Skeletal muscle cell (primary cell): Measurements from ENCODE around the gene DUXA.
"Not testable (repeated sequence)": the region's sequence is repeated elsewhere in the genome, so short reads cannot be mapped to it uniquely, and the experiment has no call there.

ENCODE experiments used
- DNase-seq: peaks from one replicate; pipeline ENCODE4 v3.0.0-alpha.2; 2010; ENCODE audit warnings: low read depth
- H3K4me3 ChIP-seq: 2 replicates; pipeline ENCODE4 v1.5.1; 2011; ENCODE audit warnings: low read depth, mild to moderate bottlenecking, control low read depth, low read length, moderate library complexity

DUXA gene

DNA sequence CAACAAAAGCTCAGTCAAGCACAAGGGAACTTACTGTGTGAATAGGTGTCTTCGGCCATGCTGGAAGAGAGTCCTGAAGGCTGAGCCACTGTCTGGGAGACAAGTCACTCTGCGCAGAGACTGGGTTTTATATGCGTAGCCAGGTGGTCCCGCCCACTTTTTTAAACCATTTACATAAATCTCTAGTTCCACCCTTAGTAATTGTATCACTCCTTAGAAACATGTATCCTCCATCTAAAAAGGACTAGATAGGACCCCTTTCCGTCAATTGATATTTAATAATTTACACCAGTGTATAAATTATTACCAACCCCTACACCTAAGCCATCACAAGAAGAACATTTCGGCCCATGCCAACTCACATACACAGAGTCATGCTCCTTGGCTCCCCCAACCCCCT lies at the start of gene DUXA:
Gene DUXA (minus strand): TSS at position 101 of the 400 bp plus-strand sequence. CDS start 42 bp downstream, at position 59.
- DNase-seq = no peak
- H3K4me3 ChIP-seq = no peak within 1 kb of the TSS

DNA sequence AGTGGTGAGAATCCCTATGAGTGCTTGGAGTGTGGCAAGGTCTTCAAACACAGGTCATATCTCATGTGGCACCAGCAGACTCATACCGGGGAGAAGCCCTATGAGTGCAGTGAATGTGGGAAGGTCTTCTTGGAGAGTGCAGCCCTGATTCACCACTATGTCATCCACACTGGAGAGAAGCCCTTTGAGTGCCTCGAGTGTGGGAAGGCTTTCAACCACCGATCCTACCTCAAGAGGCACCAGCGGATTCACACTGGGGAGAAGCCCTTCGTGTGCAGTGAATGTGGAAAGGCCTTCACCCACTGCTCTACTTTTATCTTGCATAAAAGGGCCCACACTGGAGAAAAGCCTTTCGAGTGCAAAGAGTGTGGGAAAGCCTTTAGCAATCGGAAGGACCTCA lies 44.8 kb upstream of the DUXA start:
- no peak overlapping the region for H3K4me3 ChIP-seq
- DNase-seq = no peak

DNA sequence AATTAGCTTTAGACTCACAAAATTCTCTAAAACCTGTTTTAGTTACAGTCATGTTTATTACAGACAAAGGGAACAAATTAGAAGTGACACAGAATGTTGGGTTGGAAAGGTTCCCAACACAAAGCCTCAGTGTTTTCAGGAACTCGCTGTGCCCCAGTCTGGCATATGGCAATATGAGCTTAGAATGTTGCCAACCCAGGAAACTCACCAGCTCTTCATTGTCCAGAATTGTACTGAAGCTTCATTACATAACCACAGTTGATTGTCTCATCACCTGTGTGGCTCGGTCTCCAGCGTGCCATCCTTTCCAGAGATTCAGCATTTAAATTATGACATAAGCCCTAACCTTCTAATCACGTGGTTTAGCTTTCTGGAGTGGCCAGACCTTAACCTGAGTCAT lies 43.1 kb upstream of the DUXA start:
- no peak for DNase-seq
- no peak overlapping the region for H3K4me3 ChIP-seq

DNA sequence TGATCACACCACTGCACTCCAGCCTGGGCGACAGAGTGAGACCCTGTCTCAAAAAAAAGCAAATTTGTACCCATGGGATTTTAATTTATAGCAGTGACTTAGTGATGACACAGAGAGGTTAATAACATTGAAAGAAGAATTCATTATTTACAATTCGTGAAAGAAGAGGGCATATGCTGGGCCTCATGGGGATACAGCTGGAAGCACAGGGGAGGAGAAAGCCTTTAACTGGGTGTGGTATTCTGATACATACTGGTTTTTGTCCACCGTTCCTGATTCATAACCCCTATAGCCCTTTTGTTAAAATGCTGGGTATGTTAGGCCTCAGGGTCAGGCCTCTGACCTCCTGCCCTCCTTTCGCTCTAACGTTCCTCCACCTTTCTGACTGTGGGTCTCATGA lies 34.9 kb upstream of the DUXA start:
- no peak for DNase-seq
- no peak overlapping the region for H3K4me3 ChIP-seq

DNA sequence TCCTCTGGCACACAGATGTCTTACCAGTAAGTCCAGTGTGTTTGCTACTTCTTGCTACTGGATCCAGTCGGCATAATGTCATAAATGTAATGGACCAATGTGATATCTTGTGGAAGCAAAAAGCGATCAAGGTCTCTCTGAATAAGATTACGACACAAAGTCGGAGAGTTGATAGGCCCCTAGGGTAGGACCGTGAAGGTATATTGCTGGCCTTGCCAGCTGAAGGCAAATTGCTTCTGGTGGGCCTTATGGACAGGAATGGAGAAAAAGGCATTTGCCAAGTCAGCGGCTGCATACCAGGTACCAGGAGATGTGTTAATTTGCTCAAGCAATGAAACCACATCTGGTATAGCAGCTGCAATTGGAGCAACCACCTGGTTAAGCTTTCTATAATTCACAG lies 30.6 kb upstream of the DUXA start:
- H3K4me3 ChIP-seq, DNase-seq: not testable (repeated sequence)

DNA sequence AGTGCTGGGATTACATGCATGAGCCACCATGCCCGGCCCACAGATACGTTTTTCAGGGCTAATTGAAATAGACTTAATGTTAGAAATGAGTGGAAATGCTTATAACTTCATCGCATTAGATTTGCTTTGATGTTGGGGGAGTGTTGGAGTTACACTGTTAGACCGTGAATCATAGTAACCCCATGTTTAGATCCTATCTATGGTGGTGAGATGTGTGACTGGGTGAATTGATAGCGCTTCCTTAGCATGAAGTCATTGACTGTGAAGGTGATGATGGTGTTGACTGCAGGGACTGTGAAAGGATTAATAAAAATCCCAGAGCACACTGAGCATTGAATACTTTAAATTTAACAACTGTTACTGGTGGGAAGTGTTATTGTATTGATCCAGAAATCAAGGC lies 25.7 kb upstream of the DUXA start:
- DNase-seq = no peak
- H3K4me3 ChIP-seq = peak overlapping the region; percentile 94

DNA sequence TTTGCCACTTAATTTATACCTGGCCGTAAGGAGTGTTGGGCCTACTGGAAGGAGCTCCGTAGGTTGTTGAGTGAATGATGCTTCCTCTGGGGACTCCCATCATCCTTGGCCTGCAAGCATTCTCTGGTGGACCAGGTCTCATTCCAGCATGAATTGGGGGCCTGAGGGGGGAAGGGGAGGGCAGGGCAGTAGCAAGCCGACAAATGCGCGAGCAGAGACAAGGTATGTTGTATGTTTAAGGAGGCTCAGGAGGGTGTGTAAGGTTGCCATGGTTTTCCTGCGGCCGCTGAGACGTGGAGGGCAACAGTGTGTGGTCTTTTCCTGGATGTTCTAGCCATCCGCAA lies 24.8 kb upstream of the DUXA start:
- DNase-seq = no peak
- peak overlapping the region; percentile 94 for H3K4me3 ChIP-seq

DNA sequence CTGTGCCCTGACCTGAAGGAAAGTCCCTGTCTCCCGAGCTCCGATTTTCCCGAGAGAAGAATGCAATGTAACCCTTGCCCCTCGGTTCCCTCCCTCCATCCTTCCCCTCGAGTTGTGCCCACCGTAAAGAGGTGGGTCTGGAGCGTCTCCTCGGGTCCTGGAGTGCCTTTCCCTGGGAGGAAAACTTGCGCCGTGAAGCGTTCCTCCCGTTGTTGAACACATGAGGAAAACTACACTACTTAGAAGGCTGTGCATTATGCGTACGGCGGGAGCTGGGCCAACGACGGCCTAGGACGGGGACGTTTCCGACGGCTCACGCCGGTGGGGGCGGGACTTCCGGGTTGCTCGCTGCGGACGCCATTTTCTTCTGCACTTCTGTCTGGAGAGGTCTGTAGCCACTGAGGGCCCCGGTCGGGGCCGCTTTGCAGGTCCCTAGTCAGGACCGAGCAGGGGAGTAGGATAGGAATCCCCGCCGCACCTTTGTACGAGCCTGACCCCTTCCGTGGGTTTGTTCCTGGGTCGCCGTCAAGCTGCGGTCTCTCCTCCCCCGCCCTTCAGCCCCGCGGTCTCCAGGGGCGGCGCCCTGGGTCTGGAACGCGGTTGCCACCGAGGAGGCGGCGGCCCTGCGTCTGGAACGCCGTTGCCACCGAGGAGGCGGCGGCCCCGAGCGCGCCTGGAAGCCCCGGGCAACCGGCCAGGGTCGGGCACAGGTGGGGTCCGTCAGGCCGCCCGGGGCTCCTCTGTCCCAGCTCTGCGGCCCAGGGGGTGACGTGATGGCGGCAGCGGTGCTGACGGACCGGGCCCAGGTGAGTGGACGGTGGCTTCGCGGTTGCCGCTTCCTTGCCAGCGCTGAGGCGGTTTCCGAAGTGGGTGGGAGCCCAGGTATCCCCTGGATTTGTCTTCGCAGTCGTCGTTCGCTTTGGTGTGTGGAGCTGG lies 24.1 kb upstream of the DUXA start, which contains the start of gene ZNF264:
Gene ZNF264 (plus strand): TSS at position 360 of the 936 bp plus-strand sequence. CDS start 414 bp downstream, at position 774.
- DNase-seq = peak; percentile 43
- peak within 1 kb of the TSS; percentile 94 for H3K4me3 ChIP-seq

DNA sequence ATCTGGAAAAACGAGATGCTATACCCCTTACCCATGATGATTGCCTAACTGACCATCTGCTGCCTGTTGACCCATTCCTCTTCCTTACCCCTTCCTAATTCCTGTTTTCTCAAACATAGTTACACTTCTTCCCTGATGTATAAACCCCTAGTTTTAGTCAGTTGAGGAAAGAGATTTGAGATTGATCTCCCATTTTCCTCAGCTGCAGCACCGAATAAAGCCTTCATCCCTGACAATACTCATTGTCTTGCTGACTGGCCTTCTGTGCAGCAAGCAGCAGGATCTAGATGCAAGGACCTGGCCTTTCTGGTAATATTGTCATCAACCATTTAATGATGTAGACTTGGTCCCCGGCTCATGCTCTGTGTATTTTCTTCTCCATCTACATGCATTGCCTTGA lies 23.0 kb upstream of the DUXA start:
- DNase-seq = no peak
- H3K4me3 ChIP-seq = no peak overlapping the region

DNA sequence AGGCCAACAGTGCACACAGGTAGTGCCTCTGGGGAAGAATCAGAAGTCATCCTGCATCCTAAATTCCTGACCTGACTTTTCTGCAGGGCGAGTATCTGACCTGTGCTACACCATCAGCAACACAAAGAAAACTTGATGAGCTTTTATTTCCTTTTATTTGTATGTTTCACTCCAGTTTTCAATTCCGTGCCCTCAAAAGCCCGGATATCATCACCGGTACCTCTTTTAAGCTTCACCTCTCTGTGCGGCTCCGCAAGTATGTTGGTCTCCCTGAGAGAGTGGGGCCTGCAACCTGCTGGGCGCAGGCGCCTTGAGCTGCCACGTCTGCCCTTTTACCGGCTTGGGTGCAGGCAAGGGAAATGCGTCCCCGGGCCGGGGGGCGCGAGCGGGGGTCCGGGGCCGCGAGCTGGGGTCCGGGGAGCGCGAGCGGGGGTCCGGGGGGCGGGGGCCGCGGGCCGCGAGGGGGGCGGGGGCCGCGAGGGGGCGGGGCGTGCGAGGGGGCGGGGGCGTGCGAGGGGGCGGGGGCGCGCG lies 4.3 kb upstream of the DUXA start:
- DNase-seq = no peak

DNA sequence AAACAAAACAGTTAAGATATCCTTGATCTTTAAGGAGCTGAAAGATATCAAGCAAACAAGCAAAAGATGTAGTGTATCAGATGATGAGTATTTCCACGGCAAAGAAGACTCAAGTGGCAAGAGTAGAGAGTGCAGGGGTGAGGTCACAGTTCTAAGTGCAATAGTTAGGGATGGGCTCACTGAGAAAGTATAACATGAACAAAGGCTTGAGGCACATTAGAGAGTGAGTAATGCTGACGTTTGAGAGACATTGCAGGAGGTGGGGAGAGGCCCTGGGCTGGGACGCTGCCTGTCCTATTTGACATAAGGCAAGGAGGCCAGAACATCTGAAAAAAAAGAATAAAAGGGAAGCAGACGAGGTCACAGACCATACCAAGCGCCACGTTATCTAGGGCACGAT lies 1.4 kb downstream of the DUXA start:
- no peak overlapping the region for H3K4me3 ChIP-seq
- no peak for DNase-seq

More for the DNA sequence above, 4.3 kb upstream of the DUXA start:
- H3K4me3 ChIP-seq = peak overlapping the region; percentile 37

DNA sequence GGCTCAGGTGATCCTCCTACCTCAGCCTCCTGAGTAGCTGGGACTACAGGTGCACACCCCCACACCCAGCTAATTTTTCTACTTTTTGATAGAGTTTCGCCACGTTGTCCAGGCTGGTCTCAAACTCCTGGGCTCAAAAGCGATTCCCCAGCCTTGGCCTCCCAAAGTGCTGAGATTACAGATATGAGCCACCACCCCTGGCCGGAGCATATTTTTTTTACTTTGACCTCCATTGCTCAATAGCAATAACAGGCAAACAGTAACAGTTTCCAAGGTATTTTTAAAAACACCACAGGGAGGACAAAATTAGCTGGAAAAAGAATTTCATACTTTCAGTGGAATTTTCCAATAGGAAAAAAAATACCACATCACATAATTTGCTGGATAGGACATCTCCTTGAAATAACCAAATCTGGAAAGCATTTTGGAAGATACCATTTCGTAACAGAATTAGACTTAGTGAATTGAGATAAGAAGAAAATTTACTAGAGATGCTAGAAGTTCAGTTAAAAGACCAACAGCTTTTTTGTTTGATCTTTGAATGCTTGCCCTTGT lies 5.2 kb downstream of the DUXA start:
- no peak for DNase-seq

DNA sequence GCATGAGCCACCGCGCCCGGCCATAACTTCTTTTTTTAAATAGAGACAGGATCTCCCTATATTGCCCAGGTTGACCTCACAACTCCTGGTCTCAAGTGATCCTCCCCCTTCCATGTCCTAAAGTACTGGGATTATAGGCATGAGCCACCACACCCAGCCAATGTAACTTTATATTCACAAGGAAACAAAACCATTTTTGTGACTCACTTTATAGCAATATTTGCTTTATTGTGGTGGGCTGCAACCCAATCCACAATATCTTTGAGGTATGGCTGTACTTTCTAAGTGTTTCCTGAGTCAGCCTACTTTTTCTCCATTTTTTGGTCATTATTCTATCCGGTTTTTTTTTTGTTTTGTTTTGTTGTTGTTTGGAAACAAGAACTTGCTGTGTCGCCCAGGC lies 14.4 kb downstream of the DUXA start:
- DNase-seq = no peak
- H3K4me3 ChIP-seq = no peak overlapping the region

More for the DNA sequence above, 5.2 kb downstream of the DUXA start:
- H3K4me3 ChIP-seq = no peak overlapping the region

DNA sequence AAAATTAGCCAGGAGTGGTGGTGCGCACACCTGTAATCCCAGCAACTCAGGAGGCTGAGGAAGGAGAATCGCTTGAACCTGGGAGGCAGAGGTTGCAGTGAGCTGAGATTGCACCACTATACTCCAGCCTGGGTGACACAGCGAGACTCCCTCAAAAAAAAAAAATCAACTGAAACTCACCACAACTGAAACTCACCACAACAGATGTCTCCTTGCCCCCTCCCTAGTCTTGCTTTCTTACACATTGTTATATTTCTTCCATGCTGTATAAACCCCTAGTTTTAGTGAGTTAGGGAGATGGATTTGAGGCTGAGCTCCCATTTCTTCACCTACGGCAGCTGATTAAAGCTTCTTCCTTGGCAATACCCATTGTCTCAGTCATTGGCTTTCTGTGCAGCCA lies 25.6 kb downstream of the DUXA start:
- no peak for DNase-seq
- no peak overlapping the region for H3K4me3 ChIP-seq

DNA sequence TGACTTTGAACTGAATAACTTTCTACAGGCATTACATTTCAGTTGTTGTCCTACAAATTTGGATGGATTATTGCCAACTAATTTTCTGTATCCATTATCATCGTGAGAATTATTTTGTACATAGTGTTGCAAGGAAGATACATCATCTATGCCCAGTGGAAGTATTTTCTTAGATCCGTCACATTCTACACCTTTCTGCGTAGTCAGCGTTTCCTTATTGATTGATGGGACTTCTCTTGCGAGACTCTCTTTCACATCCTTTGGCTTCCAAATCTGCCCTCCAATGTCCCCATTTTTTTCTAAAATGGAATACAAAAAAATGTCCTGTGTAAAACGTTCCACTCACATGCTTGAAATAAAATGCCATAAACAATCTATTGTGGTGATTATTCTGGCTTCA lies 31.5 kb downstream of the DUXA start:
- no peak overlapping the region for H3K4me3 ChIP-seq
- DNase-seq = no peak

DNA sequence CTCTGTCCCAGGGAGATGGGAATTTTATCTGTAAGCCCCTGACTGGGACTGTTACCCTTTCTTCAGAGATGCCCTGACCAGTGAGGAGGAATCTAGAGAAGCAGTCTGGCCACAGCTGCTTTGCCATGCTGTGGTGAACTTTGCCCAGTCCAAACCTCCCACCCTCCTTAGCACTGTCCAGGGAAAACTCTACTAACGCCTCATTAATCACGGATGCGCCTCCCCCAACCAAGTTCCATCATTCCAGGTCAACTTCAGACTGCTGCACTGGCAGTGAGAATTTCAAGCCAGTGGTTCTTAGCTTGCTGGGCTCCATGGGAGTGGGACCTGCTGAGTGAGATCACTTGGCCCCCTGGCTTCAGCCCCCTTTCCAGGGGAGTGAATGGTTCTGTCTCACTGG lies 39.9 kb downstream of the DUXA start:
- not testable (repeated sequence) for H3K4me3 ChIP-seq, DNase-seq

DNA sequence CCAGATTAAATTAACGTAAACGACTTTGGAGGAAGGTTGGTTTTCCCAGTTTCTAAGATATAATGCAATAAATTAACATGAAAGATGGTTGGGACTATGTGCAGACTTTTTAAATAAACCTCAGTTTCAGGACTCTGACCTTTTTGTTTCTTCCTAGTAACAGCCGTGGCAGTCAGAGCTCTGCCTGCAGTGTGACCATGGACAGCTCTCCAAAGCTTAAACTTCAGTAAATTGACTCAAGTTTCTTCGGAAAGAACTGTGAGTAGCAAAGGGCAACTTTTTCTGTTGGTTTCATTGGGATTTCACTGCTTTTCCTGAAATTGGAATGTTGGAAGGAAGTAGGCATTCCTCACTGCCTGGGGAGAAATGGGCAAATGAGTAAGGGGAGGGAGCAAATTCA lies 43.4 kb downstream of the DUXA start:
- DNase-seq = no peak
- no peak overlapping the region for H3K4me3 ChIP-seq

DNA sequence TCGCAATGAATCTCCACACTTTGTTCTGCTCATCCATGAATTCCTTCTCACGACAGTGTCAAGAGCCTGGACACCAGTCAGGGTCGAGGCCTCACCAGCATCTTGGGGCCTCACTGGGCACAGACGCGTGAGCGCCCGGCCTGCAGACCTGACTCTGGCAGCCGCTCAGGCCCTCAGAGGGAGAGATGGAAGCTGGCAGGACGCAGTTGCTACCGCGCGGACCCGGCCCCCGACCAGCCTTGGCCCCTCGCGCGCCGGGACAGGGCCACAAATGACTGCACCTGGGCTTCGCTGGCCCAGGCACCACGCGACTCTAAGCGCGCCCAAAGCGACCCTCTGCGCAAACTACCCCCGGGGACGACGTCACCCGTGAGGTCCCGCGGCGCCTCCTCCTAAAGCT lies 48.4 kb downstream of the DUXA start:
- no peak for DNase-seq
- H3K4me3 ChIP-seq = no peak overlapping the region

DNA sequence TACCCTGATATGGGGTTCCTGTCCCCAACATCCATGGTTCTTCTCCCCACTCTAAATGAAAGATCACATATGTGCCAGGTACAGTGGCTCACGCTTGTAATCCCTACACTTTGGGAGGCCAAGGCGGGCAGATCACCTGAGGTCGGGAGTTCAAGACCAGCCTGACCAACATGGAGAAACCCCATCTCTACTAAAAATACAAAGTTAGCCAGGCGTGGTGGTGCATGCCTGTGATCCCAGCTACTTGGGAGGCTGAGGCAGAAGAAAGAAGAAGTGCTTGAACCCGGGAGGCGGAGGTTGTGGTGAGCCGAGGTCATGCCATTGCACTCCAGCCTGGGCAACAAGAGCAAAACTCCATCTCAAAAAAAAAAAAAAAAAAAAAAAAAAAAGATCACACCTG lies 53.8 kb downstream of the DUXA start:
- DNase-seq, H3K4me3 ChIP-seq: not testable (repeated sequence)

DNA sequence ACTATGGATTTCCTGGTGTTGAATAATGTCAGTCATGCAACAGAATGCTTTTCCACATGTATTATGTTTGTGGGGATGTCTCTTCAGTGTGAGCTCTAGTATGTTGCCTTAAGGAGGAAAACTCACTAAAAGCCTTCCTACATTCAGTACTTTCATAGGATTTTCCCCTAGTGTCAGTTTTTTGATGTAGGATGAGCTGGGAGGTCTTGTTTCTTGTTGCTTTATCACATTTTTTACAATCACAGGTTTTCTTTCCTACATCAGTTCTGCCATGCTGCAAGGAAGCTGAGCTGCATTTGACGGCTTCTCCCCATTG lies 56.0 kb downstream of the DUXA start:
- no peak overlapping the region for H3K4me3 ChIP-seq
- DNase-seq = no peak
